Type B pancreatic cell (in vitro differentiated cells): ENCODE measurements around the gene CCDC33. TPM values are rescaled to one million over a fixed set of nuclear protein-coding genes. Genes with fewer than 3 reads are reported as not detected.

Experiments used
- DNase-seq: peaks from one replicate; pipeline ENCODE4 v3.0.0; 2021; ENCODE audit warnings: mixed read lengths; ENCODE audit not compliant: unreplicated experiment; ENCODE audit errors: extremely low spot score
- H3K27ac Mint-ChIP-seq: 2 replicates; pipeline ENCODE4 v1.8.0; 2021; ENCODE audit warnings: mild to moderate bottlenecking, mixed read lengths
- H3K27me3 Mint-ChIP-seq: 2 replicates; pipeline ENCODE4 v1.8.0; 2021; ENCODE audit warnings: mixed read lengths
- H3K36me3 Mint-ChIP-seq: 2 replicates; pipeline ENCODE4 v1.8.0; 2021; ENCODE audit warnings: mixed read lengths
- H3K4me1 Mint-ChIP-seq: one replicate; pipeline ENCODE4 v1.8.0; 2021; ENCODE audit warnings: mixed read lengths; ENCODE audit not compliant: unreplicated experiment
- H3K4me3 Mint-ChIP-seq: 2 replicates; pipeline ENCODE4 v1.8.0; 2021; ENCODE audit warnings: mild to moderate bottlenecking, mixed read lengths
- H3K9me3 Mint-ChIP-seq: 2 replicates; pipeline ENCODE4 v1.8.0; 2021; ENCODE audit warnings: mixed read lengths
- total RNA-seq: library from RNA; stranded (reverse); gene quantifications from 2 replicates; pipeline ENCODE4 v1.2.1, GENCODE V29; 2021; ENCODE audit warnings: low replicate concordance
- TF ChIP-seq, protein P1 (sequence below): fragments of 200-600 bp; sonication (generic); conservative IDR thresholded peaks from 2 replicates; pipeline ENCODE4 v1.5.0; 2021; ENCODE audit warnings: antibody characterized with exemption, mild to moderate bottlenecking

CCDC33 gene
- total RNA-seq, 1 donor from 2014 or later, result 5.0 TPM

DNA sequence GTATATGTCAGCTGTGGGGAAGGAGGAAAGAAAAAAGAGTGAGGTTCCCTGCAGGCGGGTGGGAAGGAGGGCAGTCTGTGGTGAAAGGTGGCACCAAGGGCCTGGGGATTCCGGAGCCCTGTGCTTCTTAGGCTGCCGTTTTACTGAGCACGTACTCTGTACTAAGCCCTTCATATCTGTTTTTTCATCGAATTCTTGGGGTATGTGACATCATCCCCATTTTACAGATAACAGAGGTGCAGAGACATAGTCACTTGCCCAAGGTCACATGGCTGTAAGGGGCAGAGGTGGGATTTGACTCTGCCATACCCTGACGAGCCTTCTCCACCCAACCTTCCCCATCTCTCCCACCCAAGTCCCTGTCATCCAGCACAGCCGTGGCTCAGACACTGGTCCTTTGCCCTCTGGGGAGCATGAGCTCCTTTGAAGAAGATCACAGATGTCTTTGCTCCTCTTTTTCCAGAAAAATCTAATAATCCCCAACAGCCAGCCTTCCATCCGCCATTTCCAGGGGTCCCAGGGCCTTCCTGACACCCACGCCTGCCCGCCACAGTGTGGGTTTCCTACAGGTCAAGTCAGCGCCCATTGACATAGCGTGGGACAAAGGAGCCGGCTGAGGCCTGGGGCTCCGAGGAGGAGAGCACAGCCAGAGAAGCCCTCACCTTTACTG is 107.1 kb downstream of the CCDC33 start:
- no peak overlapping the region for H3K27ac Mint-ChIP-seq
- H3K9me3 Mint-ChIP-seq, result no peaks in the 10 kb centered on the region

GRCh38 chr15:74343797-74344127 is 107.6 kb downstream of the CCDC33 start:
- Mint-ChIP-seq H3K27ac (no peak overlapping the region), H3K4me3 (no peak overlapping the region), H3K27me3 (peaks cover 3% of the 10 kb centered on the region), H3K36me3 (no peaks in the 10 kb centered on the region), H3K9me3 (no peaks in the 10 kb centered on the region), H3K4me1 (peaks cover 9% of the 10 kb centered on the region)
- TF ChIP-seq, protein P1, sequence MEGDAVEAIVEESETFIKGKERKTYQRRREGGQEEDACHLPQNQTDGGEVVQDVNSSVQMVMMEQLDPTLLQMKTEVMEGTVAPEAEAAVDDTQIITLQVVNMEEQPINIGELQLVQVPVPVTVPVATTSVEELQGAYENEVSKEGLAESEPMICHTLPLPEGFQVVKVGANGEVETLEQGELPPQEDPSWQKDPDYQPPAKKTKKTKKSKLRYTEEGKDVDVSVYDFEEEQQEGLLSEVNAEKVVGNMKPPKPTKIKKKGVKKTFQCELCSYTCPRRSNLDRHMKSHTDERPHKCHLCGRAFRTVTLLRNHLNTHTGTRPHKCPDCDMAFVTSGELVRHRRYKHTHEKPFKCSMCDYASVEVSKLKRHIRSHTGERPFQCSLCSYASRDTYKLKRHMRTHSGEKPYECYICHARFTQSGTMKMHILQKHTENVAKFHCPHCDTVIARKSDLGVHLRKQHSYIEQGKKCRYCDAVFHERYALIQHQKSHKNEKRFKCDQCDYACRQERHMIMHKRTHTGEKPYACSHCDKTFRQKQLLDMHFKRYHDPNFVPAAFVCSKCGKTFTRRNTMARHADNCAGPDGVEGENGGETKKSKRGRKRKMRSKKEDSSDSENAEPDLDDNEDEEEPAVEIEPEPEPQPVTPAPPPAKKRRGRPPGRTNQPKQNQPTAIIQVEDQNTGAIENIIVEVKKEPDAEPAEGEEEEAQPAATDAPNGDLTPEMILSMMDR, result no peak
- no peak for DNase-seq

More for the DNA sequence above, 107.1 kb downstream of the CCDC33 start:
- no peak for DNase-seq
- TF ChIP-seq, protein P1, result no peak
- Mint-ChIP-seq H3K4me3 (no peak overlapping the region), H3K27me3 (peaks cover 3% of the 10 kb centered on the region), H3K4me1 (peaks cover 7% of the 10 kb centered on the region), H3K36me3 (no peaks in the 10 kb centered on the region)

GRCh38 chr15:74345051-74345450 is 108.9 kb downstream of the CCDC33 start:
- Mint-ChIP-seq H3K4me3 (no peak overlapping the region), H3K27ac (no peak overlapping the region), H3K4me1 (peaks cover 19% of the 10 kb centered on the region), H3K27me3 (no peaks in the 10 kb centered on the region), H3K9me3 (no peaks in the 10 kb centered on the region), H3K36me3 (no peaks in the 10 kb centered on the region)
- TF ChIP-seq, protein P1, result no peak
- DNase-seq, result no peak

DNA sequence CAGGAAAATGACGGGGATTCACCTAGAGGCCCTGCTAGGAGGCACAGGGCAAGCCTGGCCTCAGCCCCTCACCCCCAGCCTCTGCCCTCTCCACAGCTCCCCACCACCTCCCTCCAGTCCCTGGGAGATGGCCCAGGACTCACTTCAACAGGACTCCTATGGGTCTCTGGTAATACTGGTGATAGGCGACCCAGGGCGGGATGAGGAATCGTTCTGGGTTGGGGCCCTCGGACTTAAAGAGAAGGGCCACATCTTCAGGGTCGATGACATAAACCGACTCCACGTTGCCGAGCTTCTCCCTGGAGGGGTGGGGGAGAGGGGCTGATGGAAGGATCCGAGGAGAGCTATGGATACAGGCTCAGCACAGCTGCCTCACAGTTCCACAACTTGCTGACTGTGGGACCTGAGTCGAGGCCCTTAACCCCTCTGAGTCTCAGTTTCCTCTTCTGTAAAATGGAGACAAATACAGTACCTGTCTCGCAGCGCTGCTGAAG is 111.7 kb downstream of the CCDC33 start:
- TF ChIP-seq, protein P1, result no peak
- H3K4me1 Mint-ChIP-seq, result peaks cover 19% of the 10 kb centered on the region
- H3K27me3 Mint-ChIP-seq, result no peaks in the 10 kb centered on the region
- no peak for DNase-seq
- no peak overlapping the region for H3K4me3 Mint-ChIP-seq
- H3K36me3 Mint-ChIP-seq, result no peaks in the 10 kb centered on the region
- no peaks in the 10 kb centered on the region for H3K9me3 Mint-ChIP-seq
- H3K27ac Mint-ChIP-seq, result no peak overlapping the region

DNA sequence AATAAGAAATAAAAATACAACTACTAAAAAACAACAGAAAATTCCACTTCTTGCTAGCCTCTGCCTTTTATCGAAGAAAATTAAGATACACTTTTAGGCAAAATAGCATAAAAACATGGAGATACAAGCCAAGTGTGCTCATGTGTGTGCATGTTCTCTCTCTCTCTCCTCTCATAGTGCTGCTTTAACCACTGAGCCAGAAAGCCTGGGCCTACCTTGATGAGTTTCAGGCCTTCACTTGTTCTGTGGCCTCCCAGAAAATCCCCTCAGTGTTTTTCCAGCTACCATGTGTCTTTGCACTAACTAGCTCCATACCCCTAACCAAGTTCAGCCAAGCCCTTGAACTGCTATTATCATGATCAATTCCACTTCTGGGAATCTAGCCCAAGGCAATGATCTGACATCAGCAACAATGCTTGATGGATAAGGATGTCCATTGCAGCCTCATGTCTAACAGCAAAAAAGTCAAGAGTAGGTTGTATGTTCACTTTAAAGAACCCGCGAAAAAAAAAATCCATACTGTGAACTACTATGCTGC is 113.2 kb downstream of the CCDC33 start:
- TF ChIP-seq, protein P1, result no peak
- no peak overlapping the region for H3K27ac Mint-ChIP-seq
- DNase-seq, result no peak

More for the DNA sequence above, 113.2 kb downstream of the CCDC33 start:
- Mint-ChIP-seq H3K4me1 (peaks cover 19% of the 10 kb centered on the region), H3K4me3 (no peak overlapping the region), H3K9me3 (peaks cover 1% of the 10 kb centered on the region), H3K27me3 (no peaks in the 10 kb centered on the region), H3K36me3 (no peaks in the 10 kb centered on the region)
